ENCODE data around the gene XRCC3. TPM values are rescaled to one million over a fixed set of nuclear protein-coding genes. Genes with fewer than 3 reads are reported as not detected.

The XRCC3 gene
- total RNA-seq, 1 experiment from 2014 or later, result 53.0 TPM

DNA sequence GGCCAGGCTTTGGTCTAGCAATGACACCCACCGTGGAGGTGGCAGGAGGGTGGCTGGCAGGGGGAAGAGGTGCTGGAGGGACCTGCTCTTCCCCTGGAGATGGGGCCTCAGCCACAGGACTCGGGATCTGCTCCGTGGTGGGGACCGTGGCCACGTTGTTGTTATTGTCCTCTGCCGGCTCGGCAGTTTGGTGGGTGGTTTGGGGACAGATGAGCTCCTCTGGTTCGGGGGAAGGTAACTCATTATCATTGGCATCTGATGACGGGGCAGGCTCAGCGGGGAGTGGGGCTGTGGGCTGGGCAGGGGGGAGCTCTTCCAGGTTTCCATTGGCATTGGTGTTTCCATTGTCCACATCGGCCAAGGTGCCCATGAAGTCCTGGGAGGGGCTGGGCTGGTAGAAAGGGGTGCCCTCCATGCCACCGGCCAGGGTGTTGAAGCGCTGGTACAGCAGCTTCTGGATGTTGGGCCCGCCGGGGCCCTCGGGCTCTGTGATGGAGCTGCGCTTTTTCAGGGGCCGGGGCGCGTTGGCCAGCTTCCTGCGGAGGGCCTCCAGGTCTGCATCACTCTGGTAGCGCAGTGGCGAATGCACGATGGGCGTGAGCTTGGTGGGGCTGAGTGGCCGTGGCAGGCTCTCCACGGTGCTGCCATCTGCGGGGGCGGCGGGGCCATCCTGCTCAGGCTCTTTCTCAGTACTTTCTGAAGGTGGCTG, 24.7 kb upstream of the XRCC3 start:
- in situ Hi-C loops (cut with HindIII; ENCODE audit: low sequenced_read_pairs), result no loop called here
- DNase-seq (ENCODE audit: low spot score), result no peak

DNA sequence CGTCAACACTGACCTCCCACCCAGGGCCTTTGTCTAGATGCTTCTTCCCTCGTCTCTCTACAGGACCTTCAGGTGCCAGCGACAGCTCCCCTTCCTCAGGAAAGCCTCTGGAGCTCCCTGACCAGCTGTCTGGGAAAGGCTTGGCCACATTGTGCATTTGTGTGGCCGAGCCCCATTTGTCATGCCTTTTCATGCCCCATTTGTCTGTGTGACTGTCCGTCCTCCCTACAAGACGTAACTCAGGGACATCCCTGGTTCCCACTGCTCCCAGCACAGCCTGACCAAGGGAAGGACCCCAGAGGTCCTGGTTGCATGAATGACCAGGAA, 24.2 kb upstream of the XRCC3 start:
- in situ Hi-C loops (cut with HindIII; ENCODE audit: low sequenced_read_pairs), result no loop called here
- DNase-seq (ENCODE audit: low spot score), result no peak

DNA sequence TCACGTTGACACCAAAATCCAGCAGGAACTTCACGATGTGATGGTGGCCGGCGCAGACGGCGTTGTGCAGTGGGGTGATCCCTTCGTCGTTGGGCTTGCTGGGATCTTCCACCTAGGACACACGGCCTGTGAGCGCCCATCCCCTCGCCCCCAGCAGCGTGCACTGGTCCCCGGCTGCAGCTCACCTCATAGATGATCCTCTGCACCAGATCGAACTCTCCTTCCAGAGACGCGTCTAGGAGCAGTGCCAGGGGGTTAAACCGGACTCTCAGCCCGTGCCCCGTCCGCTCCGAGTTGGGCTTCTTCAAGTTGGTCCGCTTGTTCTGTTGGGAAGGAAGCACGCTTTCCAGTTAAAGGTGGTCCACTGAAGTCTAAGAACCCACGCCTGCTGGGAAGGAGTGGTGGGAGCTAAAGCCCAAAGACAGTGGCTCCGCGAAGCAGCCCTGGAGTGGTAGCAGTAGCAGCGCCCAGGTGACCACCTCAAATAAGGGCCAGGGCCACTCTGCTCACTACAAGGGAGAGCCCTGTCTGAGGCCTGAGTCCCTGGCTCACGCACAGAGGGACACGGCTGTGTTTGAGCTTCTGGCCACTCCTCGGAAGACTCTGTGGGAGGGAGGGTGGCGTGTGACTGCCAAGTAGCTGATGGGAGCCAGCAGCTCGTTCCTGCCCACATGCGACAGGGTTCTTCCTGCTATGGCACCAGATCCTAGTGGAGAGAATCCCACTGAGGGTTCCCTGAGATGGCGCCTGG, 23.6 kb upstream of the XRCC3 start:
- DNase-seq (ENCODE audit: low spot score), result peak; percentile 87
- in situ Hi-C loops (cut with HindIII; ENCODE audit: low sequenced_read_pairs), result no loop called here

DNA sequence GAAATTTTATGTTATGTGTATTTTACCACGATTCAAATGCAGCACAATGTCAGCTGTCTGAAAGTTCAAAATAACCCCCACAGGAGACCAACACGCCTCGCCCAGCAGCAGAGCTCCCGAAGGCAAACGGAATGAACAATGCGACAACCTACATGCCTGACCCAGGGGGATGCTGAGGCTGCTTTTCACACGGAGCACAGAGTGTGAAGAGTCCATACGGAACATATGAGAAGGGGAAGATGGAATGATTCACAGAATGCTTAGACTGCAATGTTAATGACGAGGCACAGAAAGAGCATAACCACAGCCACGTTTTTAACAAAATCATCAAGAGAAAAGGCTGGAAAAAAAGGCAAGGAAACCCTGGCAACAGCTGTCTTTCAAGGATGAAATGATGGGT, 22.9 kb upstream of the XRCC3 start:
- in situ Hi-C loops (cut with HindIII; ENCODE audit: low sequenced_read_pairs), result no loop called here
- no peak for DNase-seq (ENCODE audit: low spot score)

DNA sequence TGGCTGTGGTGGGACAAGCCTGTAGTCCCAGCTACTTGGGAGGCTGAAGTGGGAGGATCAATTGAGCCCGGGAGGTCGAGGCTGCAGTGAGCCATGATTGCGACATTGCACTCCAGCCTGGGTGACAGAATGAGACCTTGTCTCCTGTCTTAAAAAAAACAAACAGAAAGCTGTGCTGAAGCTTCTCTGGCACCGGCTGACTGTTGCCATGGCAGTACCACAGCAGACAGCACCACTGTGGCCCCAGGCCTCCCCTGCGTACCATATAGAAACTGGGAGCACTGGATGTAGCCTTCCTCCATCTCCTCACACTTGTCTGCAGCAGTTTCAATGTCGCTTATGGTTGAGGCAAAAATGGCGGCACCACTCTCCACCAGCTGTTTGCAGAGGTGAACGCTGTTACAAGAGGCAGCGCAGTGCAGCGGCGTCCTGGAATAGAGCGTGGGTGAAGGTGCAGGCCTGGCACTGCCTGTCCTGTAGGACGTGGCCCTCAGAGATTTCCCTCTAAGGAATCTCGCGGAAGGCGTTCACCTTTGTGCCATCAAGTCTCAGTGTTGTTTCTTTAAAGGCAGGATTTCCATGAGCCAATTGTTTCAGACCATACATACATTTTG, 22.3 kb upstream of the XRCC3 start:
- in situ Hi-C loops (cut with HindIII; ENCODE audit: low sequenced_read_pairs), result no loop called here
- no peak for DNase-seq (ENCODE audit: low spot score)

DNA sequence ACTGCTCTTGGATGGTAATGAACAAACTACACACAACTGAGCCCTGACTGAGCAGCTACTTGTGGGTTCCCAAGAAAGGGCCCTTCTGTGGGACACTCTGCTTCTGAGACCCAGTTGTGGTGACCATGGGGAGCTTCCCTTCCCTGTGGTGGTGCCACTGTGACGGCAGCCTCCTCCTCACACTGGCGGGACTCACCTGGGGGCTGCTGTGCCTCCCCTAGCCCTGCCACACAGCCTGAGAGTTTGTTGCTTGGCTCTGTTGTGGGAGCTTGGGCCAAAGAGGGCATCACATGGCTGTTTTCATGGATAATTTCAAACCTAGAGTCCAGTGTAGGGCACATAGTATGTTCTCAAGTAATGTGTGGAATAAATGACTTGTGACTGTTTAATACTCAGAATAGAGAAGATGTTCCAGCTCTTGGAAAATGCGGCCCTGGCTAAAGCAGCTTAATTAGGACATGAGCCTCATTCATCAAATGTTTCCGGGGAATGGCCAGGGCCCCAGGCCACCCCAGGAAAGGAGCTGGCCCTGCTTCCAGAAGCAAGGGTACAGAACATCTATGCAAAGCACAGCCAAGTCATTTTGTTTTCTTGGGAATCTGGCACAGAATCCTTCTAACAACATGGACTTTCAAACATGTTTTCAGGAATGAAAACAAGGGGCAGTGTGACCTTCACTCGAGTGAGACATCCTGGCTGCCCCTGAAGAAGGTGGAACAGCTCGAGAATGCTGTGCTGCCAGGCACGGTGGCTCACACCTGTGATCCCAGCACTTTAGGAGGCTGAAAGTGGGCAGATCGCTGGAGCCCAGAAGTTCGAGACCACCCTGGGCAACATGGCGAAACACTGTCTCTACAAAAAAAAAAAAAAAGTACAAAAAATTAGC, 21.5 kb upstream of the XRCC3 start:
- in situ Hi-C loops (cut with HindIII; ENCODE audit: low sequenced_read_pairs), result no loop called here
- DNase-seq (ENCODE audit: low spot score), result peak; percentile 50

DNA sequence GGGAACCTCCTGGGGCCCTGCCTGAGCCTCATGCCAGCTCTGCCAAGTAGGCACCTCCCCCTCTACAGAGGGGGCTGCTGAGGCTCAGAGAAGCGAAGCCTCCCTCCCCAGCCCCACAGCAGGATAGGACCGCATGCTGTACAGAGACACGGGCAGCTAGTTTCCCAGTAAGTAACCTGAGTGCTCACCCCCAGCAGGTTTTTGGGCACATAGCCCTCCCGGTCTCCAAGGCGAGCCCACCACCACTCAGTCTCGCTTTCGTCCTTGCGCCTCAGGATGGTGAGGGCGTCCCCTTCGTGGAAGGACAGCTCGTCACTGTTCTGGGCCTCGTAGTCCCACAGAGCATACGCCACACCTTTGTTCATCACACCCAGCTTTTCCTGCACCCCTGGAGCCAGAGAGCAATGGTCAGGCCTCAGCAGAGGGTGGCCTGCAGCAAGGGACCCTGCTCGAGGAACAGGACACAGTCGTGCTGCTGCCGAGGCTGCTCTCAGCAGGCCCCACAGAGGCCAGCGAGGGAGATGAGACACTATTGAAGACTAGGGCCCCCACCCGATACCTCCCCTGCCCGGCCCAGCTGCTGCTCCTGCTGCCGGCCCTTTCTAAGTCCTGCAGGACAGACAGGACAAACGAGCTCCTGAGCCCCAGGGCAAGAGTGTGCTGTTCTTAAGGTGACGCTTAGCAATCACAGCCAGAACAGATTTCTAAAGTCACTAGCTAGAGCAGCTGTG, 20.7 kb upstream of the XRCC3 start:
- in situ Hi-C loops (cut with HindIII; ENCODE audit: low sequenced_read_pairs), result no loop called here
- no peak for DNase-seq (ENCODE audit: low spot score)

DNA sequence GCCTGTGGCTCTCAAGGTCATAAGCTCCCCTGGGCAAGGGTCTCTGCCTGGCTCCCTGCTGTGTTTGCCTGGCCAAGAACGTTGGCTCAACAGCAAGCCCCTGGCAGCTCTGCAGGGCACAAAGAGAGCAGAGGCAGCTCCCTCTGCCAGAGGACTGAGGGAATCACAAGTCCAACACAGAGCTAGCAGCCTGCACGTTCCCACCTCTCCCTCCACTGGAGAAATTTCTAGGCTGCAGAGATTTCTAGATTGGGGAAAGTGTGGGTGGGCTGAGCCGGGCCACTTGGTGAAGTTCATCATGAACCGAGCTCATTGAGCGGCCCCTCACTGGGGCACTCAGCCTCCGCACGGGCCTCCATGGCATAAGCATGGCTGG, 20.2 kb upstream of the XRCC3 start:
- in situ Hi-C loops (cut with HindIII; ENCODE audit: low sequenced_read_pairs), result no loop called here
- DNase-seq (ENCODE audit: low spot score), result no peak

DNA sequence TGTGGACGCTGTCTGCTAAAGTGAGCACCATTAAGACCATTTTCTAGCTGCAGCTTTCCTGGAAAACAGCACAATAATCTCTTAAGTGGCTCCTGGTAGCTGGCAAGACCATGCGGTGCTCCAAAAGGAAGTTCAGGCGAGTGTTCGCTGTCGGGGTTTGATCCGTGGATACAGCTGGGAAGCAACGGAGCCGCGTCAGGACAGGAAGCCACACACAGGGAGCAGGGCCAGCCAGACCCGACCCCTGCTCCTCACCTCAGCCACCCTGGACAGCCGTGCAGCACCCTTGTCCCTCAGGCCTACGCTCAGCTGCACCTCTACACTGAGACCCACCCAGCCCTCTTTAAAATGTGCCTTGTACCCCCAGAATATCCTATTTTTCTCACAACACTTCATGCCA, 19.8 kb upstream of the XRCC3 start:
- DNase-seq (ENCODE audit: low spot score), result no peak
- in situ Hi-C loops (cut with HindIII; ENCODE audit: low sequenced_read_pairs), result no loop called here

DNA sequence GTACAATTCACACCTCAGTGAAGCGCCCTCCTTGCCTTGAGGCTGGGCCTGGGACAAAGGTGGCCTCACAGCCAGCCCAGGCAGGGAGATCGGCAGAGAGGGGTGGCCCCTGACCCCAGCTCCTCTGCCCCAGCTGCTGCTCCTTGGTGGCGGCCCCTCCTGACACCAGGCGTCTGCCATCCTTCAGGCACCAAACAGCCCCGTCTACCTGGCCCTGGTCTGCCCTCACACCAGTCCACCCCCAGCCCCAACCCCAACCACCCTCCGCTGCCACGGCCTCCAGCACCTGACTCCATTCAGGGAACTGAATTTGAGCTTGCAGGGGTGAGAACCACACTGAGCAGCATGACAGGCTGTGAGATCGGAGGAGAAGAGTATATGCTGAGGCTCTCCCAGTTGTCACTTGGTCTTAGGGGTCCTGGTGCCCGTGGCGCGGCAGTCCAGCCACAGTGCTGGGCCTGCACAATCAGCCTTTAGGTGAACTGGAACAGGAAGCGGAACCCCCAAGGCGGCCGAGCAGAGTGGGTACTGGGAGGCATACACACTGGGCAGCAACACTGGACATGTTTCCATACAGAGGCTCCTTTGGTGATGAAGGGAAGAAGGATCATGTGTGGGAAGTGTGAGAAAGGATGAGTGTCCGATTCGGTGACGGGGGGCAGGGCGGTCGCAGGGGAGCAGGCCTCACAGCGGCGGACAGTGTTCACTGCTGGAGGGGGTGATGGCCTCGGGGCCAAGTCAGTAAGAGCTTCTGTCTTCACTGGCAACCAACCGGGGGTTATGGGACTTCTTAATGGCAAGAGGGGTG, 19.0 kb upstream of the XRCC3 start:
- in situ Hi-C loops (cut with HindIII; ENCODE audit: low sequenced_read_pairs), result no loop called here

DNA sequence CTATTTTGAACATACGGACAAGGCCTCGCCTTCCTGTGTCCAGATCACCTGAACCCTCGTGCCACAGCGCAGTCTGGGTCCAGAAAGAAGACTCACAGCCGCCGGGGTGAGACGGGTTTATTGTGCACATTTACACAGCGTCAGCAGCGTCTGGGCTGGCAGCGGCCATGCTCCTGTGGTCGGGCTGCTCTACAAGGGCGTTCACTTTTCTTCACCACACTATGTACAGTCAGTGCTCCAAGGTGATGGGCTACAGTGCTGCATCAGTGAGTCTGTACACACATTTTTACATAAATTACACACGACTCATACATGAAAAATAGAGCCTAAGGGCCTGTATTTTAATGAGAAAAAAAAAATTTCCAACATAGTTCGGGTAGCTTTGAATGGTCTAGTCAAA, 18.4 kb upstream of the XRCC3 start:
- no peak for DNase-seq (ENCODE audit: low spot score)
- in situ Hi-C loops (cut with HindIII; ENCODE audit: low sequenced_read_pairs), result no loop called here

More for the DNA sequence above, 19.0 kb upstream of the XRCC3 start:
- no peak for DNase-seq (ENCODE audit: low spot score)

DNA sequence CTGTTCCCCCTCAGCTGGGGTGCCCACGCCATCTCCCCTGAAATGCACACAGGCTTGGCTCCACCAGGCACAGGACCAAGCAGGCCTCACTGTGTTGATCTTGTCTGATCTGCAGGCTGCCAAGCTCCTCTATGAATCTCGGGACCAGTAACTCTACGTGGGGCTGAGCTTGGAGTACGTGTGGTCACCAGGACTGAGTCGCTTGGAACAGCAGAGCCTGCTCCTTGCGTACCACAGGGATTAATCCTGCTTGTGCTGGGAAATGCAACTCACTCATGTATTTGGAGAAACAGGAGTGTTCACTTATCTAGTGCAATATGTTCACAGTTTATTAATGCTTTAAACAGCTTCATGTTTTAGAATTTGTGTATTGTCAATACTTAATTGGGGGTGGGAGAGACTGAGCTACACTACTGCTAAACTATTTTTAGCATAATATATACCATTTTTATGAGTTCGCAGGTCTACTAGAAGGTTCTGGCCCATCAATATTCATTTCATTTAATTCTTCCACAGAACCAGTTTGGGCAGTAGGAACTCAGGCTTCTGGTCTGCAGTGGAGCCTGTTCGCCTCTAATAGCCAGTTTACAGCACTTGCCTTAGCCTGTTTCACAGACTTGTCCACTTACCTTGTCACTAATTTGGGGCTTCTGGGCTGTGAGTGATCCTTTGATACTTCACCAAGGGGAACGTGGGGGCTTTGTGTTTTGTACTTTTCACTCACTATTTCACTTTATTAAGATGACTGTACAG, 17.8 kb upstream of the XRCC3 start:
- in situ Hi-C loops (cut with HindIII; ENCODE audit: low sequenced_read_pairs), result no loop called here
- no peak for DNase-seq (ENCODE audit: low spot score)

DNA sequence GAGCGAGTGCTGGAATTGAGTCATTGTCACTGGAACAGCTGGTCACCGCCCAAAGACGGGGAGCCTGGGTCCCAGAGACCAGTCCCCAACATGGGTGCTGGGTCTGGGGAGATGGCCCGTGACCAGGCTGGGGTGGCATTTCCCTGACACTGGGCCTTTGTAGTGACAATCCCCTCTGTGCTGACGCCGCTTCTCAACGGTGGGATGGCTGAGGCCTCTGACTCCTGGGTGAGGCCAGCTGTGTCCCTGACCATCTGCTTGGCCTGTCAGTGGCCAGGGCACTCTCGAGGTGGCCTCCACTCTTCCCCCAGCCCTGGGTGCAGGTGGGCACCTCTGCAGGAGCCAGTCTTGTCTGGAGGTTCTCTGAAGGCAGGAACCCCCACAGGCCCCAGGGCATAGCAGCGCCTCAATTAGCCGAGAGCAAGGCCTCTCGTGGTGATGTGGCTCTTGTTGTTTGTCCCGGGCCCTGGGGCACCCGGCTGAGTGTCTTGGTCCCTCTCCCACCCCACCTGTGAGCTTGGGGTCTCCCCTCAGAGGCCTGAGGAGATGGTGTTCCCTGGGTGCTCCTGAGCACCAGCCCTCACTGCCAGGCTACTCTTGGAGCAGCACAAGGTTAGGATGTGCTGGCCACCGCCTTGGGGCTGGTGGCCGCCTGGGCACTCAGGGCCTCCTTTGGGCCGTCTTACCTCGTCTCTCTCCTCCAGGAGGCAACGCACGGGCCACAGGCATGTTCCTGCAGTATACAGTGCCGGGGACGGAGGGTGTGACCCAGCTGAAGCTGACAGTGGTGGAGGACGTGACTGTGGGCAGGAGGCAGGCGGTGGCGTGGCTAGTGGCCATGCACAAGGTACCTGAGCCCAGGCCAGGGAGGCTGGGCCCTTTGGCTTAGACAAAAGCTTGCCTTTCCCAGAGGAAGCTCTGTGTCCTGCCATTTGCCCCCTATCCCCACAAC, 16.9 kb upstream of the XRCC3 start:
- DNase-seq (ENCODE audit: low spot score), result no peak
- in situ Hi-C loops (cut with HindIII; ENCODE audit: low sequenced_read_pairs), result no loop called here

DNA sequence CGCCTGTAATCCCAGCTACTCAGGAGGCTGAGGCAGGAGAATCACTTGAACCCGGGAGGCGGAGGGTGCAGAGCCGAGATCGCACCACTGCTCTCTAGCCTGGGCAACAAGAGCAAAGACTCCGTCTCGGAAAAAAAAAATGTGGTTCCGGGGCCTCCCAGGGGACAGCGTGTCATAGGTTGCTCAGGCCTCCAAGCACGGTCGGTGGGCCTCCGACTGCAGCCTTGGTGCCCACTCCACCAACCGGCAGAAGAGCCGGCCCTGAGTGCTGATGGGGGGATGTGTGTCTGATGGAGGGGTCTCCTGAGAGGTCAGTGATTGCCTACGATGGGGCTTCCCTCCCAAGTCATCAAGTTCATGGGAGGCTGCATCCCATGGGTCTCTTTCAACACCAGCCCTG, 16.2 kb upstream of the XRCC3 start:
- in situ Hi-C loops (cut with HindIII; ENCODE audit: low sequenced_read_pairs), result no loop called here
- no peak for DNase-seq (ENCODE audit: low spot score)

DNA sequence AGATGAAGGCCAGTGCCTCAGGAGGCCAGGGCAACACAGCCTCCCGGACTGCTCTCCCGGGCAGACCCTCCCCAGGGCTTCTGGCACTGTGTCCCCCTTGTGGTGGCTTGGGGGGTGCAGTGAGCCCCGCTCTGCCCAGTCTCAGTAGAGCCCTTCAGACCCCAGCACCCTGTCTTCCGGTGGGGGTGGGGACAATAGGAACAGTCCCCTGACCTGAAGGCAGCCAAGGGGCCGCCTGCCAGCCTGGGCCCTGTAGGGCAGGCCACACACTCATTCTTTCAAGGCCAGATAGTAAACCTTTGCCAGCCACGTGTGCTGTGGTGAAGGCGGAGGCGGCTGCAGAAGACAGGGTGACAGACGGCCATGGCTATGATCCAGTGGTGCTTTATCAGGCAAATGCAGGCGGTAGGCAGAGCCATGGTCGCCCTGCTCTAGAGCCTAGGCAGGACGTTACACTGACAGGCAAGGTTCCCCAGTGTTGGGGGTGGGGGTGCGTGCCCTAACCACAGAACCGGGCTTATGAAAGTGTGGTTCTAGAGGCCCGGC, 15.3 kb upstream of the XRCC3 start:
- in situ Hi-C loops (cut with HindIII; ENCODE audit: low sequenced_read_pairs), result no loop called here
- DNase-seq (ENCODE audit: low spot score), result peak; percentile 51
